Measurements from ENCODE around the gene KNTC1.
A peak's percentile ranks its signal among the peaks of the same experiment; 100 is the strongest.

The KNTC1 gene

GRCh38 chr12:122520676-122521075 lies 6.4 kb upstream of the KNTC1 start:
- Histone ChIP-seq H3K27me3 (ENCODE audit: control insufficient read depth in 3 of 3, insufficient read depth in 3 of 3, low read depth in 1 of 3, low read length in 3 of 3) (no peaks in the 10 kb centered on the region), H3K14ac (ENCODE audit: low read length) (no peak overlapping the region), H2BK120ac (ENCODE audit: low read depth, low read length) (no peak overlapping the region), H3K4me1 (ENCODE audit: control insufficient read depth in 2 of 2, insufficient read depth in 1 of 2, low read depth in 1 of 2, low read length in 2 of 2) (peaks cover 3 to 14% of the 10 kb centered on the region in 2 donors), H3K9ac (ENCODE audit: low read depth, low read length, poor library complexity) (no peak overlapping the region), H2AFZ (ENCODE audit: low read length) (no peak overlapping the region), H2BK12ac (ENCODE audit: low read length) (no peak overlapping the region), H4K91ac (ENCODE audit: low read depth, low read length, poor library complexity) (no peak overlapping the region), H3K79me1 (ENCODE audit: low read depth, low read length) (peaks cover 5% of the 10 kb centered on the region), H3K36me3 (replicated peaks in 1 of 2; ENCODE audit: control insufficient read depth in 2 of 2, insufficient read depth in 2 of 2, low read length in 2 of 2) (peaks cover 27 to 92% of the 10 kb centered on the region in 2 donors), H2BK15ac (ENCODE audit: low read length) (no peak overlapping the region), H3K23ac (ENCODE audit: low read depth, low read length, poor library complexity) (no peak overlapping the region), H3K18ac (ENCODE audit: low read length) (no peak overlapping the region), H3K4me3 (ENCODE audit: low read length in 2 of 2) (no peak overlapping the region), H4K8ac (ENCODE audit: low read depth, low read length) (no peak overlapping the region), H3K4me2 (ENCODE audit: insufficient read depth, low read length, poor library complexity, severe bottlenecking) (no peak overlapping the region), H3K4ac (ENCODE audit: low read length) (no peak overlapping the region), H2BK5ac (ENCODE audit: low read length) (no peak overlapping the region), H3K27ac (replicated peaks; ENCODE audit: low read length) (no peak overlapping the region), H2AK5ac (ENCODE audit: low read depth, low read length) (no peak overlapping the region), H3K9me3 (replicated peaks in 1 of 2; ENCODE audit: control insufficient read depth in 2 of 2, insufficient read depth in 1 of 2, low read depth in 1 of 2, low read length in 2 of 2) (no peaks in the 10 kb centered on the region)
- no peak for DNase-seq (ENCODE audit: low spot score)
- no CpG with 5 or more reads among the region's 4 CpGs for WGBS, 2 donors (ENCODE audit: extremely low coverage in 2 of 2, insufficient read length in 2 of 2, insufficient replicate concordance in 1 of 2)

- no peak for DNase-seq (ENCODE audit: low spot score)
- Histone ChIP-seq H2BK120ac (ENCODE audit: low read depth, low read length) (no peak overlapping the region), H3K9ac (ENCODE audit: low read depth, low read length, poor library complexity) (peak overlapping the region; percentile 47), H3K9me3 (replicated peaks in 1 of 2; ENCODE audit: control insufficient read depth in 2 of 2, insufficient read depth in 1 of 2, low read depth in 1 of 2, low read length in 2 of 2) (no peaks in the 10 kb centered on the region), H4K91ac (ENCODE audit: low read depth, low read length, poor library complexity) (no peak overlapping the region), H4K8ac (ENCODE audit: low read depth, low read length) (no peak overlapping the region), H3K18ac (ENCODE audit: low read length) (no peak overlapping the region), H3K27me3 (ENCODE audit: control insufficient read depth in 3 of 3, insufficient read depth in 3 of 3, low read depth in 1 of 3, low read length in 3 of 3) (no peaks in the 10 kb centered on the region), H2BK12ac (ENCODE audit: low read length) (no peak overlapping the region), H2BK5ac (ENCODE audit: low read length) (no peak overlapping the region), H2AFZ (ENCODE audit: low read length) (no peak overlapping the region), H3K36me3 (replicated peaks in 1 of 2; ENCODE audit: control insufficient read depth in 2 of 2, insufficient read depth in 2 of 2, low read length in 2 of 2) (peaks cover 15 to 69% of the 10 kb centered on the region in 2 donors), H3K4me2 (ENCODE audit: insufficient read depth, low read length, poor library complexity, severe bottlenecking) (no peak overlapping the region), H3K27ac (replicated peaks; ENCODE audit: low read length) (no peak overlapping the region), H3K14ac (ENCODE audit: low read length) (no peak overlapping the region), H3K79me1 (ENCODE audit: low read depth, low read length) (no peaks in the 10 kb centered on the region), H2BK15ac (ENCODE audit: low read length) (no peak overlapping the region), H3K4ac (ENCODE audit: low read length) (no peak overlapping the region), H3K4me1 (ENCODE audit: control insufficient read depth in 2 of 2, insufficient read depth in 1 of 2, low read depth in 1 of 2, low read length in 2 of 2) (peaks cover 3 to 17% of the 10 kb centered on the region in 2 donors), H3K4me3 (ENCODE audit: low read length in 2 of 2) (no peak overlapping the region), H3K23ac (ENCODE audit: low read depth, low read length, poor library complexity) (no peak overlapping the region), H2AK5ac (ENCODE audit: low read depth, low read length) (no peak overlapping the region)
- no CpG with 5 or more reads among the region's 8 CpGs for WGBS, 2 donors (ENCODE audit: extremely low coverage in 2 of 2, insufficient read length in 2 of 2, insufficient replicate concordance in 1 of 2)
Observed at GRCh38 chr12:122523280-122523679, 3.8 kb upstream of the KNTC1 start.

GRCh38 chr12:122523846-122524718 lies 3.0 kb upstream of the KNTC1 start:
- Histone ChIP-seq H3K14ac (ENCODE audit: low read length) (no peak overlapping the region), H2AFZ (ENCODE audit: low read length) (no peak overlapping the region), H4K8ac (ENCODE audit: low read depth, low read length) (no peak overlapping the region), H3K18ac (ENCODE audit: low read length) (no peak overlapping the region), H3K79me1 (ENCODE audit: low read depth, low read length) (no peaks in the 10 kb centered on the region), H3K36me3 (replicated peaks in 1 of 2; ENCODE audit: control insufficient read depth in 2 of 2, insufficient read depth in 2 of 2, low read length in 2 of 2) (peaks cover 12 to 69% of the 10 kb centered on the region in 2 donors), H2BK15ac (ENCODE audit: low read length) (no peak overlapping the region), H2BK120ac (ENCODE audit: low read depth, low read length) (no peak overlapping the region), H3K4me3 (ENCODE audit: low read length in 2 of 2) (peak overlapping the region in 1 of 2 donors; percentile 54), H3K27me3 (ENCODE audit: control insufficient read depth in 3 of 3, insufficient read depth in 3 of 3, low read depth in 1 of 3, low read length in 3 of 3) (no peaks in the 10 kb centered on the region), H2BK12ac (ENCODE audit: low read length) (no peak overlapping the region), H3K27ac (replicated peaks; ENCODE audit: low read length) (no peak overlapping the region), H2AK5ac (ENCODE audit: low read depth, low read length) (no peak overlapping the region), H3K4me2 (ENCODE audit: insufficient read depth, low read length, poor library complexity, severe bottlenecking) (no peak overlapping the region), H3K9ac (ENCODE audit: low read depth, low read length, poor library complexity) (no peak overlapping the region), H3K4me1 (ENCODE audit: control insufficient read depth in 2 of 2, insufficient read depth in 1 of 2, low read depth in 1 of 2, low read length in 2 of 2) (peaks cover 3 to 17% of the 10 kb centered on the region in 2 donors), H3K9me3 (replicated peaks in 1 of 2; ENCODE audit: control insufficient read depth in 2 of 2, insufficient read depth in 1 of 2, low read depth in 1 of 2, low read length in 2 of 2) (no peaks in the 10 kb centered on the region), H2BK5ac (ENCODE audit: low read length) (no peak overlapping the region), H3K23ac (ENCODE audit: low read depth, low read length, poor library complexity) (no peak overlapping the region), H3K4ac (ENCODE audit: low read length) (no peak overlapping the region), H4K91ac (ENCODE audit: low read depth, low read length, poor library complexity) (no peak overlapping the region)
- DNase-seq (ENCODE audit: low spot score) = no peak
- no CpG with 5 or more reads among the region's 8 CpGs for WGBS, 2 donors (ENCODE audit: extremely low coverage in 2 of 2, insufficient read length in 2 of 2, insufficient replicate concordance in 1 of 2)

GRCh38 chr12:122527478-122527944 lies 462 bp downstream of the KNTC1 start:
- H2AFZ ChIP-seq (ENCODE audit: low read length) = peak overlapping the region; percentile 81
- H3K27ac ChIP-seq (replicated peaks; ENCODE audit: low read length) = peak overlapping the region; percentile 77
- H2BK12ac ChIP-seq (ENCODE audit: low read length) = no peak overlapping the region
- peaks cover 10 to 62% of the 10 kb centered on the region in 2 donors for H3K36me3 ChIP-seq (replicated peaks in 1 of 2; ENCODE audit: control insufficient read depth in 2 of 2, insufficient read depth in 2 of 2, low read length in 2 of 2)
- peaks cover 3 to 17% of the 10 kb centered on the region in 2 donors for H3K4me1 ChIP-seq (ENCODE audit: control insufficient read depth in 2 of 2, insufficient read depth in 1 of 2, low read depth in 1 of 2, low read length in 2 of 2)
- H3K9me3 ChIP-seq (replicated peaks in 1 of 2; ENCODE audit: control insufficient read depth in 2 of 2, insufficient read depth in 1 of 2, low read depth in 1 of 2, low read length in 2 of 2) = no peaks in the 10 kb centered on the region
- no peak overlapping the region for H2BK15ac ChIP-seq (ENCODE audit: low read length)
- no peak overlapping the region for H3K23ac ChIP-seq (ENCODE audit: low read depth, low read length, poor library complexity)
- DNase-seq (ENCODE audit: low spot score) = no peak
- H4K91ac ChIP-seq (ENCODE audit: low read depth, low read length, poor library complexity) = no peak overlapping the region
- H2BK5ac ChIP-seq (ENCODE audit: low read length) = no peak overlapping the region
- H3K27me3 ChIP-seq (ENCODE audit: control insufficient read depth in 3 of 3, insufficient read depth in 3 of 3, low read depth in 1 of 3, low read length in 3 of 3) = no peaks in the 10 kb centered on the region
- no peak overlapping the region for H2BK120ac ChIP-seq (ENCODE audit: low read depth, low read length)
- no peak overlapping the region for H2AK5ac ChIP-seq (ENCODE audit: low read depth, low read length)
- peak overlapping the region; percentile 76 to 82 for H3K4me3 ChIP-seq (ENCODE audit: low read length in 2 of 2)
- no peak overlapping the region for H4K8ac ChIP-seq (ENCODE audit: low read depth, low read length)
- no peak overlapping the region for H3K4ac ChIP-seq (ENCODE audit: low read length)
- no CpG with 5 or more reads among the region's 21 CpGs for WGBS, 2 donors (ENCODE audit: extremely low coverage in 2 of 2, insufficient read length in 2 of 2, insufficient replicate concordance in 1 of 2)
- H3K4me2 ChIP-seq (ENCODE audit: insufficient read depth, low read length, poor library complexity, severe bottlenecking) = peak overlapping the region; percentile 50
- H3K14ac ChIP-seq (ENCODE audit: low read length) = no peak overlapping the region
- no peak overlapping the region for H3K18ac ChIP-seq (ENCODE audit: low read length)
- H3K79me1 ChIP-seq (ENCODE audit: low read depth, low read length) = no peaks in the 10 kb centered on the region
- H3K9ac ChIP-seq (ENCODE audit: low read depth, low read length, poor library complexity) = peak overlapping the region; percentile 85

Measured in neuronal stem cell (in vitro differentiated cells).